Activated T-cell treated with anti-CD3 and anti-CD28 coated beads for 4 hours (primary cell): Measurements from ENCODE around the gene ERN2.
A peak's percentile ranks its signal among the peaks of the same experiment; 100 is the strongest.

ENCODE experiments used
- DNase-seq: peaks from one replicate; pipeline ENCODE4 v3.0.0-alpha.2; 2020

The ERN2 gene

GRCh38 chr16:23682181-23682580, 30.8 kb downstream of the ERN2 start:
- no peak for DNase-seq

GRCh38 chr16:23679986-23680336, 33.1 kb downstream of the ERN2 start:
- no peak for DNase-seq

GRCh38 chr16:23679274-23679985, 33.6 kb downstream of the ERN2 start:
- no peak for DNase-seq

GRCh38 chr16:23678430-23679273, 34.4 kb downstream of the ERN2 start, which contains the start of gene PLK1:
PLK1 (plus strand) TSS chr16:23678889; CDS start chr16:23678933, 44 bp downstream.
- DNase-seq = peak; percentile 57

GRCh38 chr16:23676924-23677480, 36.0 kb downstream of the ERN2 start:
- no peak for DNase-seq

GRCh38 chr16:23673971-23674614, 38.9 kb downstream of the ERN2 start:
- no peak for DNase-seq

- DNase-seq = no peak
Measured at GRCh38 chr16:23670137-23670776, 42.8 kb downstream of the ERN2 start.

- no peak for DNase-seq
Measured at GRCh38 chr16:23668873-23669272, 44.1 kb downstream of the ERN2 start.

GRCh38 chr16:23668225-23668624, 44.8 kb downstream of the ERN2 start:
- DNase-seq = no peak

- DNase-seq = no peak
Measured at GRCh38 chr16:23667355-23667659, 45.7 kb downstream of the ERN2 start.

GRCh38 chr16:23666571-23667354, 46.3 kb downstream of the ERN2 start:
- no peak for DNase-seq

- no peak for DNase-seq
Measured at GRCh38 chr16:23663918-23664317, 49.1 kb downstream of the ERN2 start.

GRCh38 chr16:23651943-23652468, 61.0 kb downstream of the ERN2 start:
- DNase-seq = no peak

GRCh38 chr16:23650674-23651416, 62.2 kb downstream of the ERN2 start:
- DNase-seq = no peak

- DNase-seq = no peak
Measured at GRCh38 chr16:23642246-23642774, 70.7 kb downstream of the ERN2 start.

GRCh38 chr16:23640931-23641765, 71.9 kb downstream of the ERN2 start, which contains the start of the genes DCTN5 and PALB2:
DCTN5 (plus strand) TSS chr16:23641466; CDS start chr16:23641543, 77 bp downstream.
PALB2 (minus strand) TSS chr16:23641310; CDS start chr16:23641157, 153 bp downstream.
- peak; percentile 69 for DNase-seq

- no peak for DNase-seq
Measured at GRCh38 chr16:23640615-23640930, 72.4 kb downstream of the ERN2 start.
